Natural killer cell (primary cell): Measurements from ENCODE around the gene APOL4. TPM values are rescaled to one million over a fixed set of nuclear protein-coding genes. Genes with fewer than 3 reads are reported as not detected.
A peak's percentile ranks its signal among the peaks of the same experiment; 100 is the strongest.

Experiments used
- ATAC-seq, 3 donors: fragments of 150-1000 bp in 2 of 3; fragments of 200-7000 bp in 1 of 3; cut with Tn5 transposase; 1 replicate in 1 of 3; 2 replicates in 2 of 3; pipeline ENCODE4 v1.10.0; 2021; ENCODE audit warnings: mild to moderate bottlenecking in 2 of 3, moderate library complexity in 2 of 3
- DNase-seq, 2 donors: peaks; one replicate each; pipeline versions ENCODE4 v3.0.0 to v3.0.0-alpha.2; 2013 to 2021; ENCODE audit warnings: mixed read lengths in 1 of 2
- H3K27ac ChIP-seq: one replicate; pipeline ENCODE4 v1.5.1; 2013; ENCODE audit warnings: mild to moderate bottlenecking, low read length
- H3K27me3 ChIP-seq: one replicate; pipeline ENCODE4 v1.6.1; 2013; ENCODE audit warnings: low read length; ENCODE audit not compliant: control insufficient read depth, insufficient read depth
- H3K36me3 ChIP-seq: one replicate; pipeline ENCODE4 v1.6.1; 2013; ENCODE audit warnings: low read length; ENCODE audit not compliant: control insufficient read depth, insufficient read depth
- H3K4me1 ChIP-seq: one replicate; pipeline ENCODE4 v1.6.1; 2013; ENCODE audit warnings: low read length; ENCODE audit not compliant: control insufficient read depth, insufficient read depth
- H3K4me3 ChIP-seq: one replicate; pipeline ENCODE4 v1.5.1; 2013; ENCODE audit warnings: low read length
- H3K9me3 ChIP-seq: one replicate; pipeline ENCODE4 v1.6.1; 2013; ENCODE audit warnings: low read length; ENCODE audit not compliant: control insufficient read depth, insufficient read depth
- H3K27ac Mint-ChIP-seq, 2 donors: one replicate each; pipeline ENCODE4 v1.8.0; 2022; ENCODE audit warnings: mild to moderate bottlenecking in 2 of 2, mixed read lengths in 2 of 2, moderate library complexity in 1 of 2
- H3K27me3 Mint-ChIP-seq, 2 donors: one replicate each; pipeline ENCODE4 v1.8.0; 2022; ENCODE audit warnings: low read depth in 2 of 2, mixed read lengths in 2 of 2
- H3K36me3 Mint-ChIP-seq: one replicate; pipeline ENCODE4 v1.8.0; 2022; ENCODE audit warnings: mixed read lengths
- H3K4me1 Mint-ChIP-seq, 2 donors: one replicate each; pipeline ENCODE4 v1.8.0; 2022; ENCODE audit warnings: mixed read lengths in 2 of 2
- H3K4me3 Mint-ChIP-seq: one replicate; pipeline ENCODE4 v1.8.0; 2022; ENCODE audit warnings: mild to moderate bottlenecking, moderate library complexity, mixed read lengths
- H3K9me3 Mint-ChIP-seq, 2 donors: one replicate each; pipeline ENCODE4 v1.8.0; 2022; ENCODE audit warnings: mixed read lengths in 2 of 2
- WGBS: methylation state at CpG from one replicate; pipeline ENCODE4 v1.1.7; 2013; ENCODE audit warnings: missing lambda C conversion rate; ENCODE audit not compliant: insufficient coverage; 5-methylcytosine and 5-hydroxymethylcytosine counted together
- intact Hi-C: fragments of 100-400 bp; cut with micrococcal nuclease; formaldehyde crosslinking; loops from one replicate; pipeline ENCODE4 v1.14.2; 2022
- total RNA-seq, 4 donors: library from RNA; stranded (reverse); fragments of 120-200 nt in 1 of 4; gene quantifications; one replicate each; pipeline versions ENCODE4 v1.2.3 to v1.2.4, GENCODE V29; 2013 to 2022
- TF ChIP-seq, protein P1 (sequence below): fragments of 200-600 bp; IDR thresholded peaks from one replicate; pipeline ENCODE4 v1.8.0; 2022; ENCODE audit warnings: antibody characterized with exemption

The APOL4 gene
- total RNA-seq, 3 donors from 2014 or later (not counting 1 experiment from before 2014, with no cell fraction given): 0.70 TPM; not detected in 2

DNA sequence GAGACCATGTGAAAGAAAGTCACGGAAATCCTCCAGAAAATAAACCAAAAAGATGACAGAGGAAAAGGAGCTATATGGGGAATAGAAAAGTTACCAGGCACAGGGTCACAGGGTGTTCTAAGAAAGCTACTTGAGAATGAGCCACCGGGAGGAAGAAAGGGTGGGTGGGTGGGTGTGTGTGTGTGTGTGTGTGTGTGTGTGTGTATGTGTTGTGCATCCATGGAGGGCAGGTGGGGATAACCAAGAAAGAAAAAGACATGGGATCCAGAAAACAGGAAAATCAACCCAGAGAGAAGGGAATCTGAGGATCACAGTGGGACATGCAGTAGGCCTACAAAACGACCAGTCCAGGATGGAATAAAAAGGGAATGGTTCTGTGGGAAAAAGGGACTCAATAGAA is 34.0 kb upstream of the APOL4 start:
- intact Hi-C loops: loop anchor here (5.0 kb wide), 2 partner anchors 42 to 73 kb away; partner anchors contain the start of gene APOL3
- Histone ChIP-seq H3K27ac (no peak overlapping the region), H3K36me3 (peaks cover 51% of the 10 kb centered on the region), H3K9me3 (no peaks in the 10 kb centered on the region), H3K27me3 (no peaks in the 10 kb centered on the region), H3K4me1 (peaks cover 43% of the 10 kb centered on the region), H3K4me3 (no peak overlapping the region)
- TF ChIP-seq, protein P1, sequence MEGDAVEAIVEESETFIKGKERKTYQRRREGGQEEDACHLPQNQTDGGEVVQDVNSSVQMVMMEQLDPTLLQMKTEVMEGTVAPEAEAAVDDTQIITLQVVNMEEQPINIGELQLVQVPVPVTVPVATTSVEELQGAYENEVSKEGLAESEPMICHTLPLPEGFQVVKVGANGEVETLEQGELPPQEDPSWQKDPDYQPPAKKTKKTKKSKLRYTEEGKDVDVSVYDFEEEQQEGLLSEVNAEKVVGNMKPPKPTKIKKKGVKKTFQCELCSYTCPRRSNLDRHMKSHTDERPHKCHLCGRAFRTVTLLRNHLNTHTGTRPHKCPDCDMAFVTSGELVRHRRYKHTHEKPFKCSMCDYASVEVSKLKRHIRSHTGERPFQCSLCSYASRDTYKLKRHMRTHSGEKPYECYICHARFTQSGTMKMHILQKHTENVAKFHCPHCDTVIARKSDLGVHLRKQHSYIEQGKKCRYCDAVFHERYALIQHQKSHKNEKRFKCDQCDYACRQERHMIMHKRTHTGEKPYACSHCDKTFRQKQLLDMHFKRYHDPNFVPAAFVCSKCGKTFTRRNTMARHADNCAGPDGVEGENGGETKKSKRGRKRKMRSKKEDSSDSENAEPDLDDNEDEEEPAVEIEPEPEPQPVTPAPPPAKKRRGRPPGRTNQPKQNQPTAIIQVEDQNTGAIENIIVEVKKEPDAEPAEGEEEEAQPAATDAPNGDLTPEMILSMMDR: no peak
- ATAC-seq (no peak), DNase-seq (no peak)
- H3K27ac Mint-ChIP-seq: peak overlapping the region; percentile 98
- H3K36me3 Mint-ChIP-seq: peaks cover 11% of the 10 kb centered on the region
- WGBS: 92% methylated on average over 3 of the region's 3 CpGs
- H3K27me3 Mint-ChIP-seq: no peaks in the 10 kb centered on the region
- peak overlapping the region; percentile 51 for H3K4me3 Mint-ChIP-seq
- H3K4me1 Mint-ChIP-seq: peaks cover 71 to 81% of the 10 kb centered on the region in 2 donors
- H3K9me3 Mint-ChIP-seq: no peaks in the 10 kb centered on the region

DNA sequence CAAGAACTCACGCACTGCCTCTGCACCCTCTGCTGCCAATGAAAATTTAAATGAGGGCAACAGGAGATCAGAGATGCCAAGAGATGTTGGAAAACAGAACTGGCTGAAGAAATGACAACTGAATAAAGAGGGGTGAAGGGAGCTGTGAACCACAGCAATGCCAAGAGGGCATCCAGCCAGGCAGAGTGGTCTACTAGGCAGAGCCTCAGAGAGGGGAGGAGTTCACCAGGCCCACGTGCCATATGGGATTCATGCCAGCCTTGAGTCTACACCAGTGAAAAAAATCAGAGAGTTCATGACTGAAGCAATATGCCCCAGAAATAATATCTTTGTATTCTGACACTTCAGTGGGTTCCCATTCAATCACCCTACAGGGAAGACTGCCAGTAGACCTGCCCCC is 33.3 kb upstream of the APOL4 start:
- H3K9me3 ChIP-seq: no peaks in the 10 kb centered on the region
- Mint-ChIP-seq H3K27ac (peak overlapping the region; percentile 98), H3K9me3 (no peaks in the 10 kb centered on the region), H3K4me3 (peak overlapping the region; percentile 51), H3K4me1 (peaks cover 68 to 83% of the 10 kb centered on the region in 2 donors), H3K27me3 (no peaks in the 10 kb centered on the region), H3K36me3 (peaks cover 11% of the 10 kb centered on the region)
- DNase-seq (no peak), ATAC-seq (no peak)
- H3K4me3 ChIP-seq: no peak overlapping the region
- 93% methylated on average over 2 of the region's 2 CpGs for WGBS
- intact Hi-C loops: loop anchor here (5.0 kb wide), 2 partner anchors 42 to 73 kb away; partner anchors contain the start of gene APOL3
- H3K27me3 ChIP-seq: no peaks in the 10 kb centered on the region
- H3K36me3 ChIP-seq: peaks cover 57% of the 10 kb centered on the region
- TF ChIP-seq, protein P1: no peak
- no peak overlapping the region for H3K27ac ChIP-seq
- H3K4me1 ChIP-seq: peaks cover 41% of the 10 kb centered on the region

DNA sequence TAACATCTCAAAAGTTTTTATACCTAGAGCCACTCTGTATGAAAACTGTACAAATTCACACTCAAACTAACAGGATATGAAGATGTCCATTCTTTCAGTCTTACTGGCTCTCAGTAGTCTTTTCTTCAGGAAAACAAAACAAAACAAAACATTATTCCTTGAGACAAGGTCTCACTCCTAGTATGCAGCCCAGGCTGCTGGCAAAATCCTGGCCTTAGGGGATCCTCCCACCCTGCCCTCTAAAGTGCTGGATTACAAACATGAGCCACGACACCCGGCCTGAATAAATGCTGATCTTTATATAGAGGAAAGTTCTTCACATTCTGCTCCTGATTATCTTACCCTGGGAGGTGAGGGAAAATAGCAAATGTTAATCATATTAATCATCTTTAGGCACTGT is 32.6 kb upstream of the APOL4 start:
- Histone ChIP-seq H3K36me3 (peaks cover 58% of the 10 kb centered on the region), H3K4me1 (peaks cover 35% of the 10 kb centered on the region), H3K4me3 (no peak overlapping the region), H3K27me3 (no peaks in the 10 kb centered on the region), H3K9me3 (no peaks in the 10 kb centered on the region), H3K27ac (no peak overlapping the region)
- DNase-seq (no peak), ATAC-seq (no peak)
- peak overlapping the region; percentile 69 to 98 for H3K27ac Mint-ChIP-seq
- H3K4me3 Mint-ChIP-seq: no peak overlapping the region
- H3K4me1 Mint-ChIP-seq: peaks cover 66 to 76% of the 10 kb centered on the region in 2 donors
- H3K36me3 Mint-ChIP-seq: peaks cover 16% of the 10 kb centered on the region
- no peaks in the 10 kb centered on the region for H3K27me3 Mint-ChIP-seq
- WGBS: no CpG with 5 or more reads among the region's 2 CpGs
- intact Hi-C loops: no loop called here
- TF ChIP-seq, protein P1: no peak
- H3K9me3 Mint-ChIP-seq: no peaks in the 10 kb centered on the region

DNA sequence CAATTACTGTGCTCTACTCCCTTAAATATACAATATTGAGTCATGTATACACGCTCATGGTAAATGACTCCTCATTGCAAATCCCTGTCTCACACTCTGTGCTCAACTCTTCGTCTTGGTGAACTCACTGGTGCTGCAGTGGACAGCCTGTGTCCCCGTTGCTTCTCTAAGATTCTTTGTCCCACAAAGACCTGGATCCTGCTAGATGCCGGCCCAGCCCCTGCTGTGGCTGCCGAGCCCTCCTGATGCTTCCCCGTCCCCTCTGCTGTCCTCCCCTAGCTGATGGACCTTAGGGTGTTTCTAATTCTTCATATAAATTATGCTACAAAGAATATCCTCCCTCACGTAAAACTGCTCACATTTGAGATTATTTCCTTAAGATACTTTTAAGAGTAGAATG is 32.2 kb upstream of the APOL4 start:
- Mint-ChIP-seq H3K27ac (peak overlapping the region; percentile 69 to 98), H3K36me3 (peaks cover 18% of the 10 kb centered on the region), H3K4me1 (peaks cover 63 to 73% of the 10 kb centered on the region in 2 donors), H3K27me3 (no peaks in the 10 kb centered on the region), H3K9me3 (no peaks in the 10 kb centered on the region), H3K4me3 (no peak overlapping the region)
- H3K36me3 ChIP-seq: peaks cover 61% of the 10 kb centered on the region
- ATAC-seq (no peak), DNase-seq (no peak)
- no peak overlapping the region for H3K4me3 ChIP-seq
- WGBS: 96% methylated on average over 5 of the region's 7 CpGs
- no peaks in the 10 kb centered on the region for H3K27me3 ChIP-seq
- intact Hi-C loops: no loop called here
- H3K27ac ChIP-seq: no peak overlapping the region
- H3K9me3 ChIP-seq: no peaks in the 10 kb centered on the region
- peaks cover 31% of the 10 kb centered on the region for H3K4me1 ChIP-seq
- TF ChIP-seq, protein P1: no peak
